Renal cortical epithelial cell (primary cell): Measurements from ENCODE around the gene PFKFB3. TPM values are rescaled to one million over a fixed set of nuclear protein-coding genes. Genes with fewer than 3 reads are reported as not detected.
"Not testable (repeated sequence)": the region's sequence is repeated elsewhere in the genome, so short reads cannot be mapped to it uniquely, and the experiment has no call there.

Experiments used
- DNase-seq: peaks from one replicate; pipeline ENCODE4 v3.0.0-alpha.2; 2011; ENCODE audit warnings: low read depth
- total RNA-seq: library from RNA; depleted of rRNA; stranded (reverse); fragments of >200 nt; gene quantifications from 2 replicates; pipeline ENCODE4 v1.2.3, GENCODE V29; 2014

Gene PFKFB3
- total RNA-seq, 1 donor from 2014 or later: 493 TPM

GRCh38 chr10:6236349-6237198 lies 33.8 kb downstream of the PFKFB3 start:
- no peak for DNase-seq

DNA sequence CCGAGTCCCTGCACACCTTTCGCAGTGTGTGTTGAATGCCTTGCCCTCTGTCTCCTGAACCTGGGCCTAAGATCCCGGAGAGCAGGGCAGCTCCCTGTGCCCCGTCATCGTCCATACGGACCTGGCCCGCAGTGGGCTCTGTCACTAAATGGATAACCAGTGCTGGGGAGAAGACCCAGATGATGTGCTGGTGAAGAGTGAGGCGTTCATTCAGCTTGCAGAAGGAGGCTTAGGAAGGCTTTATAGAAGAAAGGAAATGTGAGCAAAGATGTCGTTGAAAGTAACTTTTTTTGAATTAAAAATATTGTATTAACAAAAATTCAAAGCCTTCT lies 34.4 kb downstream of the PFKFB3 start:
- DNase-seq: no peak

GRCh38 chr10:6238587-6239212 lies 36.0 kb downstream of the PFKFB3 start:
- DNase-seq: peak; percentile 27

GRCh38 chr10:6239213-6239991 lies 36.7 kb downstream of the PFKFB3 start:
- peak; percentile 99 for DNase-seq

- DNase-seq: no peak
Observed at GRCh38 chr10:6240254-6240653, 37.5 kb downstream of the PFKFB3 start.

DNA sequence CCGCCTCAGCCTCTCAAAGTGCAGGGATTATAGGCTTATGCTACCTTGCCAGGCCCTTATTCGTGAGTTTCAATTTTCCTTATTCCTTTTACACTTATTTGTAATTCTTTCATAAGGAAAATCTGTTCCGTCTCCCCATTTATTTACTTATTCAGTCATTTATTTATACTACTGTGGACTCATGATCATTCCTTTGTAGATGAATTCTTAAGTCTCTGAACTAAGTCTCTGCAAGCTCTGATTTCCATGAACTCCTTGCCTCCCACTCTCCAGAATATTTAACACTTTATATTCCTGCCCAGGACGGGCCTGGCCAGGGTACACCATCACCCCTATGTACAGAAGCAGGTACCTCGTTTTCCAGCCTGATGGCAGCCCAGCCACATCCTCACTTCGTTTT lies 39.4 kb downstream of the PFKFB3 start:
- DNase-seq: no peak

- DNase-seq: no peak
Observed at GRCh38 chr10:6244510-6244909, 41.8 kb downstream of the PFKFB3 start.

DNA sequence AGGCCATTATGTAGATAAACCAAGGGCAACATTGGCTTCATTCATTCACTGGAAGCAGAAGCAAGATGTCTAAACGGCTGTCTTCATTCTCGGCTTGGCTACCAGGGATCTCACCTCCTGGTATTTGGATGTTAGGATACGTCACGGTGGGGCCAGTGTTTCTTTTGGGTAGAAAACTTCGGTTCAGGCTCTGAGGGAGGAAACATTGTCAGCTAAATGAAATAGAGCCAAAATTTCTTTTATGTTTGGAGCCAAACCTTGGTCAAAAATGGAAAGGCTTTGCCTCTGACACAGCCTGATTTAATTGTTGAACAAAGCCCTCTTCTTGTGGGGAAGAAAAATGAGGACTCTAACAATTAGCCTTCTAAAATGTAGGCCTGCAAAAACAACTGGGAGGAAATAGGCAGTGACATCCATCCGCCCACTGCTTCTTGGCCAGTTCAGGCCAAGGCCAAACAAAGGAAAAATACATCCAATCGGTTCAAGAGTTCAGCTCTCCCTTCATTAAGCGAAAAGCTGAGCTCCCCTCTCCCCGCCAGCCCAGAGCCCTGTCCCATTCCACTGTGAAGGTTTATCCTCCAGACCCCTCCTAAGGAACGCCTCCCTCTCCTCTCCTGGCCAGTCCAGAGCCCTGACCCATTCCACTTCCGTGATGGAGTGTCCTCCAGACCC lies 44.4 kb downstream of the PFKFB3 start:
- no peak for DNase-seq

DNA sequence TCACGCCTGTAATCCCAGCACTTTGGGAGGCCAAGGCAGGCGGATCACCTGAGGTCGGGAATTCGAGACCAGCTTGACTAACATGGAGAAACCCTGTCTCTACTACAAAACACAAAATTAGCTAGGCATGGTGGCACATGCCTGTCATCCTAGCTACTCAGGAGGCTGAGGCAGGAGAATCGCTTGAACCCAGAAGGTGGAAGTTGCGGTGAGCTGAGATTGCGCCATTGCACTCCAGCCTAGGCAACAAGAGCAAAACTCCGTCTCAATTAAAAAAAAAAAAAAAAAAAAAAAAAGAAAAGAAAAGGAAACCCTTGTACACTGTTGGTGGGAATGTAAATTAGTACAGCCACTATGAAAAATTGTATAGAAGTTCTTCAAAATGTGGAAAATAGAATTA lies 46.2 kb downstream of the PFKFB3 start:
- DNase-seq: not testable (repeated sequence)

DNA sequence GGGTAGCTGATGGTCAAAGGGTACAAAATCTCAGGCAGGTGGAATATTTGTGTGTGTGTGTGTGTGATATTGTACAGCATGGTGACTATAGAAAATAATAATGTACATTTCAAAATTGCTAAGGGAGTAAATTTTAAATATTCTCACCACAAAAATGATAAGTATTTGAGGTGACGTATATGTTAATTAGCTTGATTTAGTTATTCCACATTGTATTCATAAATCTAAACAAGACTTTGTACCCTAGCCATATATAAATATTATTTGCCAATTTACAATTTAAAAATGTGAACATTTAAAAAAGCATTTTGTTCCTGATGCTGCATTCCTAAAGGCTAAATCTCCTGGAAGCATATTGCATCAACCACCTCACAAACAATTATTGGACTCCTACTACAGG lies 47.0 kb downstream of the PFKFB3 start:
- no peak for DNase-seq

GRCh38 chr10:6250745-6251144 lies 48.0 kb downstream of the PFKFB3 start:
- no peak for DNase-seq

GRCh38 chr10:6254201-6254600 lies 51.5 kb downstream of the PFKFB3 start:
- DNase-seq: no peak

GRCh38 chr10:6255548-6256061 lies 52.9 kb downstream of the PFKFB3 start:
- DNase-seq: no peak

- DNase-seq: no peak
Observed at GRCh38 chr10:6256439-6256838, 53.7 kb downstream of the PFKFB3 start.

GRCh38 chr10:6259153-6259552 lies 56.4 kb downstream of the PFKFB3 start:
- no peak for DNase-seq

DNA sequence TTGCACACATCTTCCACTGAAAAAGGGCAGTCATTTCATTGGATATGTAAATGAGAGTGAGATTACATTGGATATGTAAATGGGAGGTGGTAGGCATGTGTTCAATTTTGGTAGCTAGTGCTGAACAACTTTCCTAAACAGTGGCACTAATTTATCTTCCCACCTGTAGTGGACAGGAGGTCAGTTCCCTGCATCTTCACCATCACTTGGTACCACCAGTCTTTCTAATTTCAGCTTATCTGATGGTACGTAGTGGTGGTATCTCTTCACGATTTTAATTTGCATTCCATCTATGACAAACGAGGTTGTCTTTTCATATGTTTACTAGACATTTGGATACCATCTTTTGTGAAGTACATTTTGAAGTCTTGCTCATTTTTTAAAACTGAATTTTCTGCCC lies 58.1 kb downstream of the PFKFB3 start:
- DNase-seq: no peak

DNA sequence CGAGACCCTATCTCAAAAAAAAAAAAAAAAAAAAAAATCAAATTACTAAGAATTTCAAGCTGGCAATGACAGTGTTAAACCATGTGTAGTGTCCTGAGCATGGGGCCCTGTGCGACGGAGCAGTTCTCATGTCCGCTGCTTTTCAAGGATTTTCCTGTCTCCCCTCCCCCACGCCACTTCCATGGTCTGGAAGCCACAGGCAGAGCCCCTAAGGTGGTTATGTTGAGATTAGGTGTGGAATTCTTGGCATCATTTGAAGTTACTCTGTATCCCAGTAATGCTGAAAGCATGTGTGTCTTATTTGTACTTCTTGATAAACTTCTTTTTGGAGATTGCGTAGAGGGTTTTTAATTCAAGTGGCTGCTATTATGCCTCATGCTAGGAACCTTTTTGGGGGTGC lies 65.2 kb downstream of the PFKFB3 start:
- no peak for DNase-seq

GRCh38 chr10:6269432-6269831 lies 66.7 kb downstream of the PFKFB3 start:
- no peak for DNase-seq

- DNase-seq: peak; percentile 77
Observed at GRCh38 chr10:6269953-6270867, 67.5 kb downstream of the PFKFB3 start.

GRCh38 chr10:6270951-6271350 lies 68.2 kb downstream of the PFKFB3 start:
- no peak for DNase-seq

DNA sequence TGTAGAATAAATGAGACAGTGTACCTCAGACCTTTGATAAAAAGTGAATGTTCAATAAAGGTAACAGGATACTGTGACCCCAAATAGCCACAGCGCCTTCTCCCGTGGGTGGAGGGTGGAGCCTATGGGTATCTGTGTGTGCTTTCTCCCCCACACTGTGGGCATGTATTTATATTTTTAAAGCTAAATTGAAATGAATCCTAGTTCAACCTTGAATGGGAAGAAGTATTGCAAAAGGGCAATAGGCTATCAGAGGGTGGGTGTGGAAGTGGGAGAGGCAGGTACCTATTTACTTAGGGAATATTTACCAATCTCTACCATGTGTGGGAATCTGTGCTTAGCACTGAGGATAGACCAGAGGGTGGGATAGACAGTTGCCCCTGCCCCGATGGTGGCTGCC lies 68.9 kb downstream of the PFKFB3 start:
- DNase-seq: no peak
